Astrocyte of the cerebellum (primary cell): ENCODE measurements around the gene BEST3.
"Not testable (repeated sequence)": the region's sequence is repeated elsewhere in the genome, so short reads cannot be mapped to it uniquely, and the experiment has no call there.

Experiments used
- DNase-seq: peaks from one replicate; pipeline ENCODE4 v3.0.0-alpha.2; 2011; ENCODE audit warnings: low read depth
- H3K4me3 ChIP-seq: 2 replicates; pipeline ENCODE4 v1.5.1; 2011; ENCODE audit warnings: mild to moderate bottlenecking, low read depth, low read length, moderate library complexity
- CTCF ChIP-seq: IDR thresholded peaks from 2 replicates; pipeline ENCODE4 v1.5.1; 2012; ENCODE audit warnings: low read length, low read depth, moderate library complexity, mild to moderate bottlenecking; ENCODE audit errors: missing control alignments
- in situ Hi-C: cut with HindIII; loops from 2 replicates; pipeline ENCODE4 v1.10.0; 2017; ENCODE audit warnings: low sequenced_read_pairs

BEST3 gene

GRCh38 chr12:69616025-69616424, 83.1 kb downstream of the BEST3 start:
- no peak for DNase-seq
- H3K4me3 ChIP-seq, result no peak overlapping the region
- in situ Hi-C loops, result no loop called here
- TF ChIP-seq CTCF, result no peak

- DNase-seq, result no peak
- no peak for TF ChIP-seq CTCF
- no peak overlapping the region for H3K4me3 ChIP-seq
- in situ Hi-C loops, result no loop called here
These were observed 85.8 kb downstream of the BEST3 start for GRCh38 chr12:69613351-69613750.

DNA sequence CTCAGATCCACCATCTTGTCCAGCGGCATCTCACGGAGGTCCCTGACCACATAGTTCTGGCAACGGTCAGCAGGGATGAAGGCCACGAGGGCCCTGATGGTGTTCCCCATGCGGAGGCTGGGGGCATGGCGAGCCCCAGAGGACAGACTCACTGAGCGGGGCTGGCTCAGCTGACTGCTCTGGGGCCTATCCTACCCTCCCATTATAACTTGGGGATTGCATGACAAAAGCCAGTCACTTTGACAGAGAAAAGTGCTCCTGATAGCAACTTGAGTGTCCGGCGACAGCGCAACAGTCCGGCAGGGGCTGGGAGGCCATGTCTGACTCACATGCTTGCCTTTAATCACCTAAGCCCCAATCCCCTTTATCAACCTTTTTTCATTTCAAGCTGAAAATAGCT, 88.4 kb downstream of the BEST3 start, which contains the start of gene LRRC10:
TSS of gene LRRC10 (minus strand) at position 179 of the 400 bp plus-strand sequence. CDS start at position 110, 69 bp downstream.
- no peak for DNase-seq
- TF ChIP-seq CTCF, result no peak
- H3K4me3 ChIP-seq, result no peak within 1 kb of the TSS
- in situ Hi-C loops, result no loop called here

DNA sequence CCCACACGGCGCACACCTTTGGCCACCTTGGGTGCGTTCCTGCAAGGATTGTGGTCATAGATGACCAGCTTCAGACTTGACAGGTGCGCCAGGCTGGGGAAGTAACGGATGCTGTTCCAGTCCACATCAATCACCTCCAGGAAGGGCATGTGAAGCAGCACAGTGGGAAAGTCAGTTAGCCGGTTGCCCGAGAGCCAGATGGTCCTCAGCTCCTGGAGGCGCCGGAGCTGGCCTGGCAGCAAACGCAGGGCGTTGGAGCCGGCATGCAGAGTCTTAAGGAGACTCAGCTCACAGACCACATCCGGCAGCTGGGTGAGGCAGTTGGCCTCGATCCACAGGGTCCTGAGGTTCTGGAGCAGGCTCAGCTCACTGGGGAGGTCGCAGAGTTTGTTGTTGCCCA, 89.0 kb downstream of the BEST3 start:
- no peak overlapping the region for H3K4me3 ChIP-seq
- no peak for DNase-seq
- no peak for TF ChIP-seq CTCF
- in situ Hi-C loops, result no loop called here

DNA sequence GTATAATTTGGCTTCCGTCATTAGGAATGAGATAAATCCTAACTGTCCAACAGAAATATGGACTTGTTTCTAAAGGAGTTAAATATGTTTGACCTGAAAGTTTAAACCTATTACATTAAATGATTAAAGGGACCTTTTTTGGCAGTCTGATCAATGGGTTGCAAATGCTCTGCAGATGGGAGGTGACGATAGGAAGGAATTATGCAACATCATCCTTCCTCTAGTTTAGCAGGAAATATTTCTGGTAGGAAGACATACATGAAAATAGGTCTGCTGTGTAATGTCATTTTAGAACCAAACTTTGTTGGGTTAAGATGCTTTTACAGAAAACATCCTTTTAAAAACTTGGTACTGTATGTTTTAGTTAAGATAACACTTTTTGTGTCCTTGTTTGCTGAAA, 91.0 kb downstream of the BEST3 start:
- TF ChIP-seq CTCF, result no peak
- no peak overlapping the region for H3K4me3 ChIP-seq
- no peak for DNase-seq
- in situ Hi-C loops, result no loop called here

DNA sequence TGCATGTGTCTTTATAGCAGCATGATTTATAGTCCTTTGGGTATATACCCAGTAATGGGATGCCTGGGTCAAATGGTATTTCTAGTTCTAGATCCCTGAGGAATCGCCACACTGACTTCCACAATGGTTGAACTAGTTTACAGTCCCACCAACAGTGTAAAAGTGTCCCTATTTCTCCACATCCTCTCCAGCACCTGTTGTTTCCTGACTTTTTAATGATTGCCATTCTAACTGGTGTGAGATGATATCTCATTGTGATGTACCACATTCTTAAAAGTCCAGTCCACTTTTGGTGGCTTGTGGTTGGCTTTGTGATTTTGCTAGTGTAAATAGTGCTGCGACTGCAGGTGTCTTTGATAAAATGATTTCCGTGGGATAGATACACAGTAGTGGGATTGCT, 94.8 kb downstream of the BEST3 start:
- in situ Hi-C loops, DNase-seq: not testable (repeated sequence)

More for the DNA sequence above, 94.8 kb downstream of the BEST3 start:
- not testable (repeated sequence) for H3K4me3 ChIP-seq
